SK-N-MC (cell line): ENCODE measurements around the gene CTCFL.

Source experiments
- EZH2 ChIP-seq: fragments of 200-600 bp; sonication (generic); IDR thresholded peaks from one replicate; pipeline ENCODE4 v1.6.1; 2017; ENCODE audit warnings: antibody characterized with exemption
- FOXP2 ChIP-seq: optimal IDR thresholded peaks from 2 replicates; pipeline ENCODE3; 2011; ENCODE audit warnings: mild to moderate bottlenecking, moderate library complexity; ENCODE audit not compliant: insufficient read depth; ENCODE audit errors: extremely low read length, control extremely low read depth
- POLR2AphosphoS5 ChIP-seq: IDR thresholded peaks from 2 replicates; pipeline ENCODE4 v1.6.1; 2012; ENCODE audit warnings: mild to moderate bottlenecking, low read depth, low read length, borderline replicate concordance

DNA sequence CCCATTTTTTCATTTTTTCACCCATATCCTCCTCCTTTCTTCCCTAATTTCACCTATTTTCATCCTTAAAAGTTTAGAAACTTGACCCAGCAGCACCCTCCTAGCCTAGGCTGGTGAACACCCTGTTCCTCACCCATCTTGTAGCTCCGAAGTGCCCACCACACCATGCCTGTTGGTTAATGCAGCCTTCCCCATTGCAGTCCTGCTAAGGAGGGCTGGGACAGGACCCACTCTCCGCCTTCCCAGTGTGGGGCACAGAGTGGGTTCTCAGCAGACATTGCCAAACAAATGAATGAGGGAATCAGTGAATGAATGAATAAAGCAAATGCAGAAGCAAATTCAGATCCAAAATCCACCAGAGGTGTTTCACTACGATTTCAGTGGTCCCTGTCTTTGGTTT lies 45.7 kb downstream of the CTCFL start:
- TF ChIP-seq POLR2AphosphoS5 = no peak
- TF ChIP-seq EZH2 = no peak
- no peak for TF ChIP-seq FOXP2
